ENCODE results near the gene AURKAIP1. TPM values are rescaled to one million over a fixed set of nuclear protein-coding genes. Genes with fewer than 3 reads are reported as not detected.
A peak's percentile ranks its signal among the peaks of the same experiment; 100 is the strongest.

Gene AURKAIP1
- polyA plus RNA-seq, 6 donors from 2014 or later, result 103 to 122 (median 106) TPM

DNA sequence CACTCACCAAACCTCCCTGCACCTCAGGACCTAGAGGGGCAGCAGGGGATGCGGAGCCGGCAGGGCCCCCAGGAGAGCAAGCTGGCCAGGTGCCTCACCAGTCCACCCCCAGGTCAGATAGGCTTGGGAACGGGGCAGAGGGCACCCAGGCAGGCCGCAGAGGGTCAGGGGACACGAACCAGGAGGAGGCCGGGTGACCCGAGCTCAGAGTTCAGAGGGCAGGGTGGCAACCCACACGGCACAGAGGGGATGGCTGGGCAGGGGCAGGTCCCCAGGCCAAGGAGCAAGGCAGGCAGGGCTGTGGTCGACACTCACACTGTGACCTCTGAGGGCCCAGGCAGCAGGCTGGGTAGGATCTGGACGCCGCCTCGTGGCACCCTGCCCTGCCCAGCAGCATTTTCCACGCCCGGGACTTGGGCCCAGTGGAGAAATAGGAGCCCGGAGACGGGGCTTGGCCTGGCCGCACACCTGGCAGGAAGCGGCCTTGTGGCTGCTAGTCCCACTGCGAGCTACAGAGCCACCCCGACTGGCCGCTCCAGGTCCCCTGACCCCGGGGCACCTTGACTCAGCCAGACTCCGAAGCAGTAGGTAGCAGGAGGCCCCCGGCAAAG is 31.1 kb downstream of the AURKAIP1 start:
- no peak overlapping the region for H3K4me3 Mint-ChIP-seq
- H3K36me3 Mint-ChIP-seq, result no peaks in the 10 kb centered on the region
- DNase-seq (no peak), ATAC-seq (ENCODE audit: low read depth in 2 of 2) (no peak)
- H3K27ac Mint-ChIP-seq, result no peak overlapping the region
- H3K27me3 Mint-ChIP-seq, result no peaks in the 10 kb centered on the region
- peaks cover 3 to 16% (median 15%) of the 10 kb centered on the region in 3 donors for H3K4me1 Mint-ChIP-seq
- H3K9me3 Mint-ChIP-seq, result no peaks in the 10 kb centered on the region

DNA sequence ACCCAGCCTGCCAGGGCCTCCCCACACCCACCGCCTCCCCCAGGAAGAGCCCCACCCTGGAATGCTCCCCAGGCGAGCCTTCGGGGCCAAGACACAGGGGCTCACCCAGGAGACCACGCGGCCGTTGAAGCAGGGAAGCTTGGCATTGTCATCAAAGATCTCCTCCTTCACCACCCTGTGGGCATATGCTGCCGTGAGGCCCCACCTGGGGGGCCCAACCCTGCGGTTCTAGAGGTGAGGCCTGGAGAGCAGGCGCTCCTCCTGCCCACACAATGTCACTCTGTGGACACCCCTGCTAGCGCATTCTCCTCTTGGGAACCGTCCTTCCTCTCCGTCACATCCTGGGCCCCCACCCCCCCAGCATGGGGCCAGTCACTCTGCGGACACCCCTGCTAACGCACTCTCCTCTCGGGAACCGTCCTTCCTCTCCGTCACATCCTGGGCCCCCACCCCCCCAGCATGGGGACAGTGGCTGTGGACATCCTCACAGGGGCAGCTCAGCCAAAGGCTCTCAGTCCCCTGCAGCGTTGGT is 32.4 kb downstream of the AURKAIP1 start:
- DNase-seq (no peak), ATAC-seq (ENCODE audit: low read depth in 2 of 2) (no peak)
- Mint-ChIP-seq H3K4me1 (peaks cover 3 to 12% (median 8%) of the 10 kb centered on the region in 3 donors), H3K9me3 (no peaks in the 10 kb centered on the region), H3K27me3 (no peaks in the 10 kb centered on the region), H3K36me3 (no peaks in the 10 kb centered on the region), H3K4me3 (no peak overlapping the region), H3K27ac (no peak overlapping the region)

DNA sequence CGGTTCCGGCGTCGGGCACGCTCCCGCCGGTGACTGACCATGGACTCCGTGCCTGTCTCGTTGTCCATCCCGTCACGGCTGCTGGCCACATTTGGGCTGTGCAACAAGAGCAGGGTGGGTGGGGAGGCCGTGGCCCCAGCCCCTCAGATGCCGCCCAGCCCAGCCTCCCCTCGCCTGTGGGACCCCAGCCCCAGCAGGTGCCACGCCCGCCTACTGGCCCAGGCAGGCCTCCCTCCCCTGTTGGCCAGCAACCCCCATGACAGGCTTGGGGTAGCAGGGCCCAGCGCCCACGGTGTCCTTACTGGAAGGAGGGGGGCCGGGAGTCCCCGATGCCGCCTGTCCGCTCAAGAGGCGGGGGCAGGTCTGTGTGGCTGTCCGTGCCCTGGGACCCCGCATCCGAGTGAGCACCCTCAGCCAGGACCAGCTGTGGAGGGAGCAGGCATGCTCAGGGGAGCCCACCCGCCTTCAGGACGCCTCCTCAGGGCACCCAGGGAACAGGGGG is 32.9 kb downstream of the AURKAIP1 start:
- peaks cover 3 to 8% (median 5%) of the 10 kb centered on the region in 3 donors for H3K4me1 Mint-ChIP-seq
- no peaks in the 10 kb centered on the region for H3K36me3 Mint-ChIP-seq
- H3K27ac Mint-ChIP-seq, result no peak overlapping the region
- DNase-seq (no peak), ATAC-seq (ENCODE audit: low read depth in 2 of 2) (no peak)
- no peaks in the 10 kb centered on the region for H3K9me3 Mint-ChIP-seq
- no peak overlapping the region for H3K4me3 Mint-ChIP-seq
- H3K27me3 Mint-ChIP-seq, result no peaks in the 10 kb centered on the region

- H3K4me3 Mint-ChIP-seq, result no peak overlapping the region
- H3K36me3 Mint-ChIP-seq, result no peaks in the 10 kb centered on the region
- no peaks in the 10 kb centered on the region for H3K9me3 Mint-ChIP-seq
Measured at GRCh38 chr1:1341549-1342021, 33.4 kb downstream of the AURKAIP1 start.

GRCh38 chr1:1340791-1341548 is 34.0 kb downstream of the AURKAIP1 start:
- ATAC-seq (ENCODE audit: low read depth in 2 of 2) (no peak), DNase-seq (no peak)
- Mint-ChIP-seq H3K27ac (peak overlapping the region in 2 of 6 donors; percentile 47 to 79), H3K4me3 (no peak overlapping the region), H3K27me3 (no peaks in the 10 kb centered on the region), H3K4me1 (peaks cover 0 to 4% (median 4%) of the 10 kb centered on the region in 3 donors), H3K36me3 (no peaks in the 10 kb centered on the region), H3K9me3 (no peaks in the 10 kb centered on the region)

More at GRCh38 chr1:1341549-1342021, 33.4 kb downstream of the AURKAIP1 start:
- no peak for DNase-seq
- Mint-ChIP-seq H3K27me3 (no peaks in the 10 kb centered on the region), H3K27ac (no peak overlapping the region), H3K4me1 (peaks cover under 1 to 4% (median 4%) of the 10 kb centered on the region in 3 donors)
- ATAC-seq (ENCODE audit: low read depth in 2 of 2), result no peak

DNA sequence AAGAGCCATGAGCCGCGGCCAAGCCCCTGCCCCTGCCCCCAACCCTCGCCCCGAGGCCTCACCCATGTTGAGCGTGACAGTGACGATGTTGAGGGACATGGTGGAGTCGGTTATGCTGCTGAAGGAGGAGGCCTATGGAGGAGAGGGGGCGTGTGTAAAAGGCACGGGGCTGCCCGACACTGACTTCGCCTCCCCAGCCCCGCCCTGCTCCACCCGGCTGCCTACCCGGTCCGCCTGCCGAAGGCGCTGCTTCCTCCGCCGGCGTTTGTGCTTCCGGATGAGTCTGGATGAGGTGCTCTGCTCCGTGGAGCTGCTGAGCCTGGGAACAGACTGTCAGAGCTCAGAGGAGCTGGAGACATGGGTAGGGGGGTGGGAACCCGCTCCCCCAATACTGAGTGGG is 34.8 kb downstream of the AURKAIP1 start:
- Mint-ChIP-seq H3K4me3 (no peak overlapping the region), H3K36me3 (no peaks in the 10 kb centered on the region), H3K4me1 (peaks cover 0 to 4% (median 4%) of the 10 kb centered on the region in 3 donors), H3K9me3 (no peaks in the 10 kb centered on the region), H3K27me3 (no peaks in the 10 kb centered on the region), H3K27ac (no peak overlapping the region)
- ATAC-seq (ENCODE audit: low read depth in 2 of 2) (no peak), DNase-seq (no peak)

GRCh38 chr1:1338278-1338677 is 36.7 kb downstream of the AURKAIP1 start:
- ATAC-seq (ENCODE audit: low read depth in 2 of 2) (no peak), DNase-seq (no peak)
- Mint-ChIP-seq H3K36me3 (no peaks in the 10 kb centered on the region), H3K9me3 (no peaks in the 10 kb centered on the region), H3K4me1 (peaks cover 0 to 4% (median under 1%) of the 10 kb centered on the region in 3 donors), H3K4me3 (no peak overlapping the region), H3K27me3 (no peaks in the 10 kb centered on the region), H3K27ac (no peak overlapping the region)

DNA sequence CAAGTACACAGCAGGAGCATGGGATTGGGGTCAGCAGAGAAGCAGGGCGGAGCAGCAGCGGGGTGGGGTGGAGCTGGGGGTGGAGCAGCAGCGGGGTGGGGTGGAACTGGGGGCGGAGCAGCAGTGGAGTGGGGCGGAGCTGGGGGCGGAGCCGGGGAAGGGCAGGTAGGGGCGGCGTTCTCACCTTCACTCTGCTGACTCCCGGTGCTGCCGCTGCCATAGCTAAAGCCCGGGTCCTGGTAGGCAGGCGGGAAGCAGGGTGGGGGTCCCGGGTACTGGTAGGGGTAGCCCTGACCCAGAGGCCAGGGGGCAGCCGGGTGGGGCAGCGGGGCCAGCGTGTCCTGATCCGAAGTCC is 37.2 kb downstream of the AURKAIP1 start:
- Mint-ChIP-seq H3K4me1 (peaks cover 0 to 4% (median 0%) of the 10 kb centered on the region in 3 donors), H3K27me3 (no peaks in the 10 kb centered on the region), H3K4me3 (no peak overlapping the region), H3K9me3 (no peaks in the 10 kb centered on the region), H3K36me3 (no peaks in the 10 kb centered on the region), H3K27ac (no peak overlapping the region)
- DNase-seq (no peak), ATAC-seq (ENCODE audit: low read depth in 2 of 2) (peak in 1 of 2 donors; percentile 37)

GRCh38 chr1:1336931-1337792 is 37.8 kb downstream of the AURKAIP1 start:
- no peak for ATAC-seq (ENCODE audit: low read depth in 2 of 2)
- Mint-ChIP-seq H3K4me3 (no peak overlapping the region), H3K9me3 (no peaks in the 10 kb centered on the region), H3K27me3 (no peaks in the 10 kb centered on the region), H3K27ac (peak overlapping the region in 1 of 6 donors; percentile 73), H3K36me3 (no peaks in the 10 kb centered on the region), H3K4me1 (peaks cover 0 to 4% (median 0%) of the 10 kb centered on the region in 3 donors)
- no peak for DNase-seq

DNA sequence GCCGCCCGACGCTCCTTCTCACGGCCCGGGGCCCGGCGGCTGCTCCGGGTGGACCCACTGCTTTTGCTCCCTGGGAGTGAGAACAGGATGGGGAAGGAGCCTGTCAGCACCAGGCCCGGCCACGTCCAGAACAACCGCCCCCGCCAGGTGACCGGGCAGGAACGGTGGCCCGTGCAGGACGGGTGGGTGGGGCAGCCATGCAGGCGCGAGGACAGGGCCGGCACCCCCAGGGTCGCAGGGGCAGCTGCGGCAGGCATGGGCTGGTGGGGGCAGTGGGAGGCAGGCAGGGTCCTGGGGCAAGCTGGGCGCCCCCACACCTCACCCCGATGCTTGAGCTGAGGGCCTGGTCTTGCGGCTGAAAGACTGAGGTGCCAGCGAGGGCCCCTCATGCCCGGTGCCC is 38.6 kb downstream of the AURKAIP1 start:
- no peaks in the 10 kb centered on the region for H3K27me3 Mint-ChIP-seq
- DNase-seq (no peak), ATAC-seq (ENCODE audit: low read depth in 2 of 2) (no peak)
- no peak overlapping the region for H3K4me3 Mint-ChIP-seq
- H3K9me3 Mint-ChIP-seq, result no peaks in the 10 kb centered on the region
- no peaks in the 10 kb centered on the region for H3K36me3 Mint-ChIP-seq
- no peak overlapping the region for H3K27ac Mint-ChIP-seq
- peaks cover 0 to 4% (median 0%) of the 10 kb centered on the region in 3 donors for H3K4me1 Mint-ChIP-seq

DNA sequence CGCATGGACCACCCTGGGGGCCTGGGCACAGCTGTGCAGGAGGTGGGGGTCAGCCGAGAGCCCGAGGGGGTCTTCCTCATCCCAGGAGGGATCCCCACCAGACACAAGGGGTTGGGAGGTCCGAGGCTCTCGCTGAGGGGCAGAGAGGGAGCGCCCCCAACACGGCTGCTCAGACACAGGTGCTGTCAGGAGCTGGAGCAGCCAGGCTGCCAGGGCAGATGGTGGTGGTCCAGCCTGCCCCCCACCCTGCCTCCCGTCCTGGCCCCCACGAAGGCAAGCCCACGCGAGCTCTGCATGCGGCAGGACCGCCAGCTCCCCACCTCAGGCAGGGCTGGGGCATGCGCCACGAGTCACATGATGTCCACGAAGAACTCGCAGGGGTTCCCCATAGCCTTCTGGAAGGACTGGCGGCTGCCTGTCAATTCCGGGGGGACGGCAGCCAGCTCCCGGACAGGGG is 39.2 kb downstream of the AURKAIP1 start:
- ATAC-seq (ENCODE audit: low read depth in 2 of 2) (no peak), DNase-seq (no peak)
- Mint-ChIP-seq H3K27me3 (no peaks in the 10 kb centered on the region), H3K4me3 (no peak overlapping the region), H3K4me1 (peaks cover 0 to under 1% (median 0%) of the 10 kb centered on the region in 3 donors), H3K9me3 (no peaks in the 10 kb centered on the region), H3K27ac (no peak overlapping the region), H3K36me3 (no peaks in the 10 kb centered on the region)

- DNase-seq, result no peak
- Mint-ChIP-seq H3K36me3 (no peaks in the 10 kb centered on the region), H3K4me3 (no peak overlapping the region), H3K9me3 (no peaks in the 10 kb centered on the region), H3K4me1 (no peaks in the 10 kb centered on the region), H3K27ac (no peak overlapping the region), H3K27me3 (no peaks in the 10 kb centered on the region)
- ATAC-seq (ENCODE audit: low read depth in 2 of 2), result no peak
Measured at GRCh38 chr1:1335283-1335682, 39.7 kb downstream of the AURKAIP1 start.

- no peak overlapping the region for H3K4me3 Mint-ChIP-seq
- H3K9me3 Mint-ChIP-seq, result no peaks in the 10 kb centered on the region
- no peaks in the 10 kb centered on the region for H3K27me3 Mint-ChIP-seq
- H3K27ac Mint-ChIP-seq, result no peak overlapping the region
- no peak for ATAC-seq (ENCODE audit: low read depth in 2 of 2)
- no peak for DNase-seq
- H3K36me3 Mint-ChIP-seq, result no peaks in the 10 kb centered on the region
- H3K4me1 Mint-ChIP-seq, result no peaks in the 10 kb centered on the region
Measured at GRCh38 chr1:1334835-1335234, 40.2 kb downstream of the AURKAIP1 start.

Data from naive B cell (primary cell).